Measurements from ENCODE around the gene GBP6.
"Not testable (repeated sequence)": the region's sequence is repeated elsewhere in the genome, so short reads cannot be mapped to it uniquely, and the experiment has no call there.

Gene GBP6

DNA sequence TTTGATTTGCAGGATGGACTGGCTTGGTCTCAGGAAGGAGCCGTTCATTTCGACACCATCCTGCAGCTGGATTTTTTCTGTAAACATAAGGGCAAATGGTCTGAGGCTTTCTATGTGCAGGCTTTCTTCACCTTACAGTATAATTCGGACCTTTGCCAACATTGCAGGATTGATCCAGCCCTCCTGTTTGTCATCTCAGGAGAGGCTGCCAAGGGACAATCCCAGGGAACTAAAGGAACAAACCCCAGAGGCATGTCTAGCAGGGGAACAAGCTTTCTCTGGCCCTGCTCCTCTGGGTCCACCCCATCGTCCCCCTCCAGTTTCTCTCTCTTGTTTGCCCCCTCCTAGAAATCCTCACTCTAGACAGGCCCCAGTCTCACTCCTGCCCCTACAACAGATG is 24.8 kb upstream of the GBP6 start:
- no peak overlapping the region for H4K8ac ChIP-seq (ENCODE audit: low read depth, low read length)
- no peak overlapping the region for H3K56ac ChIP-seq (ENCODE audit: low read length)
- H3K23ac ChIP-seq (ENCODE audit: low read length), result no peak overlapping the region
- H3K27me3 ChIP-seq (ENCODE audit: insufficient read depth, low read length, poor library complexity), result no peaks in the 10 kb centered on the region
- H3K4ac ChIP-seq (ENCODE audit: low read depth, low read length), result no peak overlapping the region
- no peak overlapping the region for H4K5ac ChIP-seq (ENCODE audit: low read length)
- H3K27ac ChIP-seq (ENCODE audit: low read depth, low read length), result no peak overlapping the region
- H3K79me1 ChIP-seq (ENCODE audit: low read length), result no peaks in the 10 kb centered on the region
- no peak overlapping the region for H2BK5ac ChIP-seq (ENCODE audit: low read length)
- H2AK5ac ChIP-seq (ENCODE audit: low read length), result no peak overlapping the region
- no peaks in the 10 kb centered on the region for H3K4me1 ChIP-seq (ENCODE audit: control insufficient read depth, low read depth, low read length)
- H2BK15ac ChIP-seq (replicated peaks; ENCODE audit: low read depth), result no peak overlapping the region
- no peak overlapping the region for H3K4me3 ChIP-seq (ENCODE audit: low read length)
- no CpG with 5 or more reads among the region's 4 CpGs for WGBS (ENCODE audit: extremely low coverage, insufficient coverage, low lambda C conversion rate)
- H3K4me2 ChIP-seq (ENCODE audit: low read length), result no peak overlapping the region
- H3K36me3 ChIP-seq (ENCODE audit: control insufficient read depth, insufficient read depth, low read length), result no peaks in the 10 kb centered on the region
- DNase-seq, result no peak
- H2BK120ac ChIP-seq (ENCODE audit: low read depth, low read length), result no peak overlapping the region
- no peak overlapping the region for H3K18ac ChIP-seq (ENCODE audit: low read length)
- H3K9ac ChIP-seq (ENCODE audit: low read length), result no peak overlapping the region
- no peaks in the 10 kb centered on the region for H3K79me2 ChIP-seq (ENCODE audit: control insufficient read depth, insufficient read depth, low read length)

DNA sequence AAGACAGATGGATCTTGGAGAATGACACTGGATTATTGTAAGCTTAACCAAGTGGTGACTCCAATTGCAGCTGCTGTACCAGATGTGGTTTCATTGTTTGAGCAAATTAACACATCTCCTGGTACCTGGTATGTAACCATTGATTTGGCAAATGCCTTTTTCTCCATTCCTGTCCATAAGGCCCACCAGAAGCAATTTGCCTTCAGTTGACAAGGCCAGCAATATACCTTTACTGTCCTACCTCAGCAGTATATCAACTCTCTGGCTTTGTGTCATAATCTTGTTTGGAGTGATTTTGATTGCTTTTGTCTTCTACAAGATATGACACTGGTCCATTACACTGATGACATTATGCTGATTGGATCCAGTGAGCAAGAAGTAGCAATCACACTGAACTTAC is 18.4 kb upstream of the GBP6 start:
- H4K5ac ChIP-seq (ENCODE audit: low read length); H3K4me1 ChIP-seq (ENCODE audit: control insufficient read depth, low read depth, low read length); H3K27ac ChIP-seq (ENCODE audit: low read depth, low read length); DNase-seq; H3K36me3 ChIP-seq (ENCODE audit: control insufficient read depth, insufficient read depth, low read length); H2BK5ac ChIP-seq (ENCODE audit: low read length); H3K4ac ChIP-seq (ENCODE audit: low read depth, low read length); H4K8ac ChIP-seq (ENCODE audit: low read depth, low read length); H3K18ac ChIP-seq (ENCODE audit: low read length); H3K4me2 ChIP-seq (ENCODE audit: low read length); H3K9ac ChIP-seq (ENCODE audit: low read length); H3K4me3 ChIP-seq (ENCODE audit: low read length); H3K23ac ChIP-seq (ENCODE audit: low read length); H2AK5ac ChIP-seq (ENCODE audit: low read length); H3K79me1 ChIP-seq (ENCODE audit: low read length); H3K27me3 ChIP-seq (ENCODE audit: insufficient read depth, low read length, poor library complexity); H3K79me2 ChIP-seq (ENCODE audit: control insufficient read depth, insufficient read depth, low read length); H3K56ac ChIP-seq (ENCODE audit: low read length); H2BK15ac ChIP-seq (replicated peaks; ENCODE audit: low read depth); H2BK120ac ChIP-seq (ENCODE audit: low read depth, low read length): not testable (repeated sequence)

DNA sequence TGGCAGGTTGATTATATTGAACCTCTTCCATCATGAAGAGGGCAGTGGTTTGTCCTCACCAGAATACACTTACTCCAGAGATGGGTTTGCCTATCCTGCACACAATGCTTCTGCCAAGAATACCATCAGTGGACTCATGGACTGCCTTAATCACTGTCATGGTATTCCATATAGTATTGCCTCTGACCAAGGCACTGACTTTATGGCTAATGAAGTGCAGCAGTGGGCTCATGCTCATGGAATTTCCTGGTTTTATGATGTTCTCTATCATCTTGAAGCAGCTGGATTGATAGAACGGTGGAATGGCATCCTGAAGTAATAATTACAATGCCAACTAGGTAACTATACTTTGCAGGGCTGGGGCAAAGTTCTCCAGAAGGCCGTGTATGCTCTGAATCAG is 16.6 kb upstream of the GBP6 start:
- Histone ChIP-seq H3K36me3 (ENCODE audit: control insufficient read depth, insufficient read depth, low read length) (no peaks in the 10 kb centered on the region), H3K79me1 (ENCODE audit: low read length) (no peaks in the 10 kb centered on the region), H2BK5ac (ENCODE audit: low read length) (no peak overlapping the region), H3K4me3 (ENCODE audit: low read length) (no peak overlapping the region), H2BK120ac (ENCODE audit: low read depth, low read length) (no peak overlapping the region), H3K79me2 (ENCODE audit: control insufficient read depth, insufficient read depth, low read length) (no peaks in the 10 kb centered on the region), H2BK15ac (replicated peaks; ENCODE audit: low read depth) (no peak overlapping the region), H3K27me3 (ENCODE audit: insufficient read depth, low read length, poor library complexity) (no peaks in the 10 kb centered on the region), H3K4me1 (ENCODE audit: control insufficient read depth, low read depth, low read length) (no peaks in the 10 kb centered on the region), H3K4ac (ENCODE audit: low read depth, low read length) (no peak overlapping the region), H3K18ac (ENCODE audit: low read length) (no peak overlapping the region), H3K4me2 (ENCODE audit: low read length) (no peak overlapping the region), H3K9ac (ENCODE audit: low read length) (no peak overlapping the region), H3K23ac (ENCODE audit: low read length) (no peak overlapping the region), H2AK5ac (ENCODE audit: low read length) (no peak overlapping the region), H4K8ac (ENCODE audit: low read depth, low read length) (no peak overlapping the region), H3K27ac (ENCODE audit: low read depth, low read length) (no peak overlapping the region), H4K5ac (ENCODE audit: low read length) (no peak overlapping the region), H3K56ac (ENCODE audit: low read length) (no peak overlapping the region)
- no CpG with 5 or more reads among the region's 2 CpGs for whole genome bisulfite sequencing (ENCODE audit: extremely low coverage, insufficient coverage, low lambda C conversion rate)
- DNase-seq, result no peak

DNA sequence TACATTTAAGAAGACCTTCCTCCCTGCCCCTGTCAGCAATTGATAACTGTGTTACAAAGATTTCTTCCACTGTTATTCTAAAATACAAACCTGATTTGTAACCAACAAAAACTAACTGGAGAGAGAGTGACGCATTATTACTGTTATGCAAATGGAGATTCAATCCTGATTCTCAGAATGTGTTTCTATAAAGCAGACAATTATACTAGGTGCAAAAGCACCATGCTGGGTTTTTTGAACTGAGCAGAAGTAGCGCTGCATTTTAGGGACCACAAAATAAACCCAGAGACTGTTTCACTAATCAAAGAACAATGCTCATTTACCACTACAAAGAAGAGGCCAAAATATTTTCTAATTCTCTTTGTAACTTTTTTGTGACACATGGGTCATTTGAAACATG is 13.6 kb upstream of the GBP6 start:
- no peak overlapping the region for H2BK15ac ChIP-seq (replicated peaks; ENCODE audit: low read depth)
- no peak overlapping the region for H3K9ac ChIP-seq (ENCODE audit: low read length)
- no peaks in the 10 kb centered on the region for H3K27me3 ChIP-seq (ENCODE audit: insufficient read depth, low read length, poor library complexity)
- no peak overlapping the region for H4K8ac ChIP-seq (ENCODE audit: low read depth, low read length)
- no peak overlapping the region for H3K23ac ChIP-seq (ENCODE audit: low read length)
- H3K4ac ChIP-seq (ENCODE audit: low read depth, low read length), result no peak overlapping the region
- H3K18ac ChIP-seq (ENCODE audit: low read length), result no peak overlapping the region
- no peaks in the 10 kb centered on the region for H3K79me1 ChIP-seq (ENCODE audit: low read length)
- H3K56ac ChIP-seq (ENCODE audit: low read length), result no peak overlapping the region
- H3K4me2 ChIP-seq (ENCODE audit: low read length), result no peak overlapping the region
- no peaks in the 10 kb centered on the region for H3K79me2 ChIP-seq (ENCODE audit: control insufficient read depth, insufficient read depth, low read length)
- H2BK5ac ChIP-seq (ENCODE audit: low read length), result no peak overlapping the region
- no peak overlapping the region for H2BK120ac ChIP-seq (ENCODE audit: low read depth, low read length)
- H3K27ac ChIP-seq (ENCODE audit: low read depth, low read length), result no peak overlapping the region
- H3K4me1 ChIP-seq (ENCODE audit: control insufficient read depth, low read depth, low read length), result no peaks in the 10 kb centered on the region
- no peak overlapping the region for H4K5ac ChIP-seq (ENCODE audit: low read length)
- no peak for DNase-seq
- no peaks in the 10 kb centered on the region for H3K36me3 ChIP-seq (ENCODE audit: control insufficient read depth, insufficient read depth, low read length)
- WGBS (ENCODE audit: extremely low coverage, insufficient coverage, low lambda C conversion rate), result no CpG with 5 or more reads among the region's 2 CpGs
- H3K4me3 ChIP-seq (ENCODE audit: low read length), result no peak overlapping the region
- no peak overlapping the region for H2AK5ac ChIP-seq (ENCODE audit: low read length)

DNA sequence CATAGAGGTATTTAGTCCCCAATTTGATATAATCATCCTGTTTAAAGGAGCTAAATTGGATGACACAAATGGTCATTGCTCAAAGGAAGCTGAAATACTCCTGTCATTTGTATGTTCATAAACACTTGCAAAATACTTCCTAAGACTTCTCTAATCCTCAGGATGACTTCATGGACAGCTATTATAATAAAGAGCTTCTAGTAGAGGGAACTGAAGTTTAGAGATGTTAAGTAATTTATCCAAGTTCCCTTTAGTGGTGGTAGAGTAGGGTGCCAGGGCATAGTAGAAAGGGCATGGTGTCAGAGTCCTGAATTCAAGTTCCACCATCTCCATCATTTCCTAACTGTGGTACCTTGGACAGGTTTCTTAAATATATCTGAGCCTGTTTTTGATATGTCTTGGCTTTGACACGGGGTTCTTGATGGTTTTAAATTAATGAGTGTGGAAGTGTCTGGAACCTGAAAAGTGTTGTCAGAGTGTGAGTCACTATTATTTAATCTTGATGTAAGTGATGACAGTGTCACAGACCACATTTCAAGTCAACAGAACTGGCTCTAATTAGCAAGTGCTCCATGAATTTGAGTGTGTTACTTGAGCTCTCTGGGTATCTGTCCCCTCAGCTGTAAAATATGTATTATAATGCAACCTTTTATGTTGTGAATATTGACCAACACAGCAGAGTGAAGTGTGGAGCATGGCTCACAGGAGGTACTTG is 12.1 kb upstream of the GBP6 start:
- Histone ChIP-seq H4K5ac (ENCODE audit: low read length) (no peak overlapping the region), H2BK15ac (replicated peaks; ENCODE audit: low read depth) (no peak overlapping the region), H2BK120ac (ENCODE audit: low read depth, low read length) (no peak overlapping the region), H3K4me2 (ENCODE audit: low read length) (no peak overlapping the region), H3K79me1 (ENCODE audit: low read length) (no peaks in the 10 kb centered on the region), H3K4me1 (ENCODE audit: control insufficient read depth, low read depth, low read length) (no peaks in the 10 kb centered on the region), H3K79me2 (ENCODE audit: control insufficient read depth, insufficient read depth, low read length) (no peaks in the 10 kb centered on the region), H4K8ac (ENCODE audit: low read depth, low read length) (no peak overlapping the region), H3K4ac (ENCODE audit: low read depth, low read length) (no peak overlapping the region), H3K9ac (ENCODE audit: low read length) (no peak overlapping the region), H3K36me3 (ENCODE audit: control insufficient read depth, insufficient read depth, low read length) (no peaks in the 10 kb centered on the region), H3K27me3 (ENCODE audit: insufficient read depth, low read length, poor library complexity) (no peaks in the 10 kb centered on the region), H3K18ac (ENCODE audit: low read length) (no peak overlapping the region), H3K56ac (ENCODE audit: low read length) (no peak overlapping the region), H3K4me3 (ENCODE audit: low read length) (no peak overlapping the region), H3K27ac (ENCODE audit: low read depth, low read length) (no peak overlapping the region), H2BK5ac (ENCODE audit: low read length) (no peak overlapping the region), H3K23ac (ENCODE audit: low read length) (no peak overlapping the region), H2AK5ac (ENCODE audit: low read length) (no peak overlapping the region)
- no CpG with 5 or more reads among the region's 1 CpG for WGBS (ENCODE audit: extremely low coverage, insufficient coverage, low lambda C conversion rate)
- no peak for DNase-seq

DNA sequence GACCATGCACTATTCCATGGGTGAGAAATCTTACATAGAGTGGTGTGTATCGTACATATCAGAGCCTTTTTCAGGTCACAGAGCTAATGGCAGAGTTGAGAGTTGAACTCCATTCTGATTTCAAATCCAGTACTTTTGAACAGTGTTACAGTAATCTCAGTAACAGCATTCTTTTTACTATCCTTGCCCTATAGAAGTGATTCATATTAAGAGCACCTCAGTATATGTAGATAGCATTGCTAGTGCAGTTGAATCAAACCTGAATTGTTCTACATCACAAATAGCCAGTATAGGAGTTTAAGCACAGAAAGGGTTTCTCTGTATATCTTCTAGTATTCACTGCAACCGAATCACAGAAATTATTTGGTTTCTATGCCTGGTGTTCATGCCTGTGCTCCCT is 11.4 kb upstream of the GBP6 start:
- Histone ChIP-seq H2BK15ac (replicated peaks; ENCODE audit: low read depth) (no peak overlapping the region), H3K18ac (ENCODE audit: low read length) (no peak overlapping the region), H3K36me3 (ENCODE audit: control insufficient read depth, insufficient read depth, low read length) (no peaks in the 10 kb centered on the region), H3K4ac (ENCODE audit: low read depth, low read length) (no peak overlapping the region), H2AK5ac (ENCODE audit: low read length) (no peak overlapping the region), H3K9ac (ENCODE audit: low read length) (no peak overlapping the region), H4K8ac (ENCODE audit: low read depth, low read length) (no peak overlapping the region), H3K27ac (ENCODE audit: low read depth, low read length) (no peak overlapping the region), H3K56ac (ENCODE audit: low read length) (no peak overlapping the region), H3K4me1 (ENCODE audit: control insufficient read depth, low read depth, low read length) (no peaks in the 10 kb centered on the region), H2BK120ac (ENCODE audit: low read depth, low read length) (no peak overlapping the region), H3K4me2 (ENCODE audit: low read length) (no peak overlapping the region), H3K4me3 (ENCODE audit: low read length) (no peak overlapping the region), H3K27me3 (ENCODE audit: insufficient read depth, low read length, poor library complexity) (no peaks in the 10 kb centered on the region), H3K79me2 (ENCODE audit: control insufficient read depth, insufficient read depth, low read length) (no peaks in the 10 kb centered on the region), H2BK5ac (ENCODE audit: low read length) (no peak overlapping the region), H4K5ac (ENCODE audit: low read length) (no peak overlapping the region), H3K23ac (ENCODE audit: low read length) (no peak overlapping the region), H3K79me1 (ENCODE audit: low read length) (no peaks in the 10 kb centered on the region)
- no CpG with 5 or more reads among the region's 2 CpGs for WGBS (ENCODE audit: extremely low coverage, insufficient coverage, low lambda C conversion rate)
- no peak for DNase-seq
